NT2/D1 (cell line): ENCODE results near the gene CEP112.

ENCODE experiments used
- YY1 ChIP-seq: IDR thresholded peaks from 2 replicates; pipeline ENCODE4 v1.6.1; 2011; ENCODE audit not compliant: insufficient read length, insufficient read depth
- ZNF274 ChIP-seq: IDR thresholded peaks from 2 replicates; pipeline ENCODE4 v1.6.1; 2011; ENCODE audit warnings: mild to moderate bottlenecking, low read depth, low read length

DNA sequence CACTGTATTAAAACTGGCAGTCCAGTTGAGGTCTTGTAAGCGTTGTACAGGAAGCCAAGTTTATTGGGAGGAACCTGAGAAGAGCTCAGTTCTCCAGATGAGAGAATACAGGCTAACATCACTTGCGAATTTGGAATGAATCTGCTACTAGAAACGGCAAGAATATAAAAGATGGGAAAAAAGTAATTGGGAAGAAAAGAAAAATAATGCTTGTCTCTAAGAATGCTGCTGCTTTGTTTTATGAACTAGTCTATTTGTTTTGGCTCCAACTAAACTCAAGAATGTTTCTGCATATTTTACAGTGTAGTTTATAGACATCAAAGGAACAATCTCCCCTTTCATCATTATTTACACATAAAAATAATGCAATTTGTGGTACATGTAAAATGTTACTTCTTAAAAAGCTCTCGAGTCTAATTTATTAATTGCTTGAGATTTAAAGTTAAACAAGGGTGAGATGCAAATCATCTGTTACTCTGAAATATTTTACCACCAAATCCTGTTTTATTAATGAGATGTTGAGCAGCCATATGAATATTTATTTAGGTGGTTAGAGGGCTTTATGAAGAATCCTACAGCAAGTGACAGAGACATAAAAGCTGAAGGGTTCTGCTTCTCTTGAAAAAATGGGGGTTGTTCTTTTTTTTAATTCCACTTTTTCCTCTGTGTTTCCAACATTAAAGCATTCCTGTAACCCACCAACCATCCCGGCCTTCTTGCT, 468.3 kb downstream of the CEP112 start:
- no peak for TF ChIP-seq ZNF274
- no peak for TF ChIP-seq YY1
